WTC11 (cell line): ENCODE measurements around the gene KLHL13. TPM values are rescaled to one million over a fixed set of nuclear protein-coding genes. Genes with fewer than 3 reads are reported as not detected.
A peak's percentile ranks its signal among the peaks of the same experiment; 100 is the strongest.

Experiments
- ATAC-seq: fragments of 200-7000 bp; cut with Tn5 transposase; 2 replicates; pipeline ENCODE4 v1.10.0; 2021; ENCODE audit warnings: mild to moderate bottlenecking, moderate library complexity
- CTCF ChIA-PET: fragments of 300-600 bp; sonication (Branson Sonifier 250); formaldehyde crosslinking; loops from one replicate; lab custom pipeline; 2021; ENCODE audit warnings: antibody characterized with exemption; lab: Charles Lee
- POLR2A ChIA-PET: fragments of 350-600 bp; sonication (Branson Sonifier 250); formaldehyde crosslinking; loops from one replicate; lab custom pipeline; 2021; ENCODE audit warnings: antibody characterized with exemption; lab: Charles Lee
- DNase-seq: peaks from one replicate; pipeline ENCODE4 v3.0.0; 2021; ENCODE audit warnings: low spot score
- H3K27ac Mint-ChIP-seq: 2 replicates; pipeline ENCODE4 v1.8.0; 2021; ENCODE audit warnings: mixed read lengths
- H3K27me3 Mint-ChIP-seq: 2 replicates; pipeline ENCODE4 v1.8.0; 2021; ENCODE audit warnings: low read depth, mild to moderate bottlenecking, moderate library complexity, mixed read lengths
- H3K36me3 Mint-ChIP-seq: 2 replicates; pipeline ENCODE4 v1.8.0; 2021; ENCODE audit warnings: mixed read lengths
- H3K4me1 Mint-ChIP-seq: 2 replicates; pipeline ENCODE4 v1.8.0; 2022; ENCODE audit warnings: mixed read lengths
- H3K4me3 Mint-ChIP-seq: 2 replicates; pipeline ENCODE4 v1.8.0; 2021; ENCODE audit warnings: mild to moderate bottlenecking, moderate library complexity, mixed read lengths
- H3K9me3 Mint-ChIP-seq: 2 replicates; pipeline ENCODE4 v1.8.0; 2021; ENCODE audit warnings: mixed read lengths
- GRHL2 ChIP-seq: fragments of 250-450 bp; sonication (Bioruptor Pico); IDR thresholded peaks from 2 replicates; pipeline ENCODE4 v1.8.0; 2022; ENCODE audit warnings: mild to moderate bottlenecking, moderate library complexity; ENCODE audit not compliant: insufficient replicate concordance, severe bottlenecking
- JAZF1 ChIP-seq: fragments of 250-450 bp; sonication (Bioruptor Pico); IDR thresholded peaks from 2 replicates; pipeline ENCODE4 v1.9.0; 2021; ENCODE audit warnings: moderate library complexity, mild to moderate bottlenecking, inconsistent platforms
- MYBL2 ChIP-seq: sonication (generic); formaldehyde crosslinking; IDR thresholded peaks from 2 replicates; pipeline ENCODE4 v1.8.1; 2023; ENCODE audit warnings: mild to moderate bottlenecking, moderate library complexity, missing genetic modification reagents
- NR3C1 ChIP-seq: sonication (generic); formaldehyde crosslinking; conservative IDR thresholded peaks from 2 replicates; pipeline ENCODE4 v1.8.1; 2023; ENCODE audit warnings: low read depth, mild to moderate bottlenecking, missing genetic modification reagents
- RORB ChIP-seq: fragments of 250-450 bp; sonication (Bioruptor Pico); IDR thresholded peaks from 2 replicates; pipeline ENCODE4 v1.9.0; 2021; ENCODE audit warnings: mild to moderate bottlenecking
- ZBTB21 ChIP-seq: sonication (generic); formaldehyde crosslinking; IDR thresholded peaks from 2 replicates; pipeline ENCODE4 v1.8.1; 2023; ENCODE audit warnings: mild to moderate bottlenecking, missing genetic modification reagents, borderline replicate concordance
- ZNF232 ChIP-seq: sonication (generic); formaldehyde crosslinking; IDR thresholded peaks from 2 replicates; pipeline ENCODE4 v1.8.0; 2022; ENCODE audit warnings: mild to moderate bottlenecking, missing genetic modification reagents
- total RNA-seq: library from RNA; stranded (reverse); gene quantifications from 3 replicates; pipeline ENCODE4 v1.2.3, GENCODE V29; 2021
- TF ChIP-seq, protein P1 (sequence below): sonication (generic); formaldehyde crosslinking; IDR thresholded peaks from 2 replicates; pipeline ENCODE4 v1.8.1; 2023; ENCODE audit warnings: mild to moderate bottlenecking, missing genetic modification reagents, borderline replicate concordance
- TF ChIP-seq, protein P2 (sequence below): sonication (generic); formaldehyde crosslinking; IDR thresholded peaks from 2 replicates; pipeline ENCODE4 v1.8.1; 2022; ENCODE audit warnings: low read depth, missing genetic modification reagents, borderline replicate concordance
- TF ChIP-seq, protein P3 (sequence below): sonication (generic); formaldehyde crosslinking; IDR thresholded peaks from 2 replicates; pipeline ENCODE4 v1.8.1; 2022; ENCODE audit warnings: mild to moderate bottlenecking, missing genetic modification reagents, moderate library complexity, borderline replicate concordance
- TF ChIP-seq, protein P4 (sequence below): sonication (generic); formaldehyde crosslinking; IDR thresholded peaks from 2 replicates; pipeline ENCODE4 v1.8.1; 2022; ENCODE audit warnings: low read depth, mild to moderate bottlenecking, moderate library complexity, missing genetic modification reagents, borderline replicate concordance
- TF ChIP-seq, protein P5 (sequence below): fragments of 200-600 bp; IDR thresholded peaks from 2 replicates; pipeline ENCODE4 v1.8.0; 2022; ENCODE audit warnings: antibody characterized with exemption
- TF ChIP-seq, protein P6 (sequence below): fragments of 250-450 bp; sonication (Bioruptor Pico); conservative IDR thresholded peaks from 2 replicates; pipeline ENCODE4 v1.9.0; 2021; ENCODE audit warnings: mild to moderate bottlenecking

KLHL13 gene
- total RNA-seq, 1 experiment from 2014 or later: 7.7 TPM

DNA sequence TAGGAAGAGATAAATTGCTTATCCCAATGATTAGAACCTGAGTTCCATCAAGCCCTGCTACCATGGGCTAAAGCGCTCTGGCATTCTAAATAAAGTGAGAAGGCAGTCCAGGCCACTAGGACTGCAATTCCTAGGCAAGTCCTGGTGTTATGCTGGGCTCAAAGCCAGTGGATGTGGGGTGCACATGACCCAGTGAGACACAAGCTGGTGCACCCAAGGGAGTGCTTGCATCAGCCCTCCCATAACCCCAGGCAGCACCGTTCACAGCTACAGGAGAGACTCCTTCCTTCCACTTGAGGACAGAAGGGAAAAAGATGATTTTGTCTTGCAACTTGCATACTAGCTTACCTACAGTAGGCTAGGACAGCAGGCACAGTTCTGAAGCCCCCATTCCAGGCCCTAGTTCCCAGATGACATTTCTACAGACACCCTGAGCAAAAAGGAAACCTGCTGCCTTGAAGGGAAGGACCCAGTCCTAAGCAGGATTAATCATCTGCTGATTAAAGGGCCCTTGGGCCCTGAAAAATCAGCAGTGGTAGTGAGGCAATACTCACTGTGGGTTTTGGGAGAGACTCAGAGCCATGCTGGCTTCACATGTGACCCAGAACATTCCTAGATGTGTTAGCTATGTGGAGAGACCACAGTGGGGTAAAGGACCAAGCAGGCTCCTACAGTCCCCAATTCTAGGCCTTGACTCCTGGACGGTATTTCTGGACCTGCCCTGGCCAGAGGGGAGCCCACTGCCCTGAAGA, 77.8 kb downstream of the KLHL13 start (continued):
- no peak for TF ChIP-seq ZNF232 (CRISPR knock-in tag)
- TF ChIP-seq MYBL2: no peak
- TF ChIP-seq GRHL2 (CRISPR knock-in tag): no peak

DNA sequence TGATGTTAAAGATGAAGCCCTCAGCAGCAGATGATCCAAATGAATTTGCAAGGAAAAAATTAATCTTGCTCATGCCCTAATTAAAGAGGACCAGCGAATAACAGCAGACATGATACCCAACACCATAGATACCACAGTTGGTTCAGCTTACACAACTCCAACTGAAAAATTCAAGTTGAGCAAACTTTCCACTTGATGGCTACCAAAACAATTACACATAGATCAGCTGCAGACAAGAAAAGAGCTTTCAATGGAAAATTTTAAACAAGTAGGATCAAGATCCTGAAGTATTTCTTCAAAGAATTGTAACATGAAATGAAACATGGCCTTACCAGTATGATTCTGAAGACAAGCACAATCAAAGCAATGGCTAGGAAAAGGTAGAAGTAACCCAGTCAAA, 90.0 kb downstream of the KLHL13 start:
- ATAC-seq (no peak), DNase-seq (no peak)
- CTCF ChIA-PET: no interaction called here
- H3K4me3 Mint-ChIP-seq: no peak overlapping the region
- H3K36me3 Mint-ChIP-seq: no peaks in the 10 kb centered on the region
- H3K27ac Mint-ChIP-seq: peak overlapping the region; percentile 41; the same call in 1 of the 2 replicates
- peaks cover 5% of the 10 kb centered on the region; the same call in 1 of the 2 replicates for H3K9me3 Mint-ChIP-seq
- H3K27me3 Mint-ChIP-seq: no peaks in the 10 kb centered on the region
- H3K4me1 Mint-ChIP-seq: peaks cover 3% of the 10 kb centered on the region; the same call in 1 of the 2 replicates
- POLR2A ChIA-PET: no interaction called here
- TF ChIP-seq, protein P1, sequence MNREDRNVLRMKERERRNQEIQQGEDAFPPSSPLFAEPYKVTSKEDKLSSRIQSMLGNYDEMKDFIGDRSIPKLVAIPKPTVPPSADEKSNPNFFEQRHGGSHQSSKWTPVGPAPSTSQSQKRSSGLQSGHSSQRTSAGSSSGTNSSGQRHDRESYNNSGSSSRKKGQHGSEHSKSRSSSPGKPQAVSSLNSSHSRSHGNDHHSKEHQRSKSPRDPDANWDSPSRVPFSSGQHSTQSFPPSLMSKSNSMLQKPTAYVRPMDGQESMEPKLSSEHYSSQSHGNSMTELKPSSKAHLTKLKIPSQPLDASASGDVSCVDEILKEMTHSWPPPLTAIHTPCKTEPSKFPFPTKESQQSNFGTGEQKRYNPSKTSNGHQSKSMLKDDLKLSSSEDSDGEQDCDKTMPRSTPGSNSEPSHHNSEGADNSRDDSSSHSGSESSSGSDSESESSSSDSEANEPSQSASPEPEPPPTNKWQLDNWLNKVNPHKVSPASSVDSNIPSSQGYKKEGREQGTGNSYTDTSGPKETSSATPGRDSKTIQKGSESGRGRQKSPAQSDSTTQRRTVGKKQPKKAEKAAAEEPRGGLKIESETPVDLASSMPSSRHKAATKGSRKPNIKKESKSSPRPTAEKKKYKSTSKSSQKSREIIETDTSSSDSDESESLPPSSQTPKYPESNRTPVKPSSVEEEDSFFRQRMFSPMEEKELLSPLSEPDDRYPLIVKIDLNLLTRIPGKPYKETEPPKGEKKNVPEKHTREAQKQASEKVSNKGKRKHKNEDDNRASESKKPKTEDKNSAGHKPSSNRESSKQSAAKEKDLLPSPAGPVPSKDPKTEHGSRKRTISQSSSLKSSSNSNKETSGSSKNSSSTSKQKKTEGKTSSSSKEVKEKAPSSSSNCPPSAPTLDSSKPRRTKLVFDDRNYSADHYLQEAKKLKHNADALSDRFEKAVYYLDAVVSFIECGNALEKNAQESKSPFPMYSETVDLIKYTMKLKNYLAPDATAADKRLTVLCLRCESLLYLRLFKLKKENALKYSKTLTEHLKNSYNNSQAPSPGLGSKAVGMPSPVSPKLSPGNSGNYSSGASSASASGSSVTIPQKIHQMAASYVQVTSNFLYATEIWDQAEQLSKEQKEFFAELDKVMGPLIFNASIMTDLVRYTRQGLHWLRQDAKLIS (CRISPR knock-in tag): no peak
- TF ChIP-seq NR3C1 (CRISPR knock-in tag) (no peak), JAZF1 (CRISPR knock-in tag) (no peak), ZNF232 (CRISPR knock-in tag) (no peak), ZBTB21 (CRISPR knock-in tag) (no peak), RORB (CRISPR knock-in tag) (no peak)
- TF ChIP-seq, protein P2, sequence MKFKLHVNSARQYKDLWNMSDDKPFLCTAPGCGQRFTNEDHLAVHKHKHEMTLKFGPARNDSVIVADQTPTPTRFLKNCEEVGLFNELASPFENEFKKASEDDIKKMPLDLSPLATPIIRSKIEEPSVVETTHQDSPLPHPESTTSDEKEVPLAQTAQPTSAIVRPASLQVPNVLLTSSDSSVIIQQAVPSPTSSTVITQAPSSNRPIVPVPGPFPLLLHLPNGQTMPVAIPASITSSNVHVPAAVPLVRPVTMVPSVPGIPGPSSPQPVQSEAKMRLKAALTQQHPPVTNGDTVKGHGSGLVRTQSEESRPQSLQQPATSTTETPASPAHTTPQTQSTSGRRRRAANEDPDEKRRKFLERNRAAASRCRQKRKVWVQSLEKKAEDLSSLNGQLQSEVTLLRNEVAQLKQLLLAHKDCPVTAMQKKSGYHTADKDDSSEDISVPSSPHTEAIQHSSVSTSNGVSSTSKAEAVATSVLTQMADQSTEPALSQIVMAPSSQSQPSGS (CRISPR knock-in tag): no peak
- TF ChIP-seq, protein P3, sequence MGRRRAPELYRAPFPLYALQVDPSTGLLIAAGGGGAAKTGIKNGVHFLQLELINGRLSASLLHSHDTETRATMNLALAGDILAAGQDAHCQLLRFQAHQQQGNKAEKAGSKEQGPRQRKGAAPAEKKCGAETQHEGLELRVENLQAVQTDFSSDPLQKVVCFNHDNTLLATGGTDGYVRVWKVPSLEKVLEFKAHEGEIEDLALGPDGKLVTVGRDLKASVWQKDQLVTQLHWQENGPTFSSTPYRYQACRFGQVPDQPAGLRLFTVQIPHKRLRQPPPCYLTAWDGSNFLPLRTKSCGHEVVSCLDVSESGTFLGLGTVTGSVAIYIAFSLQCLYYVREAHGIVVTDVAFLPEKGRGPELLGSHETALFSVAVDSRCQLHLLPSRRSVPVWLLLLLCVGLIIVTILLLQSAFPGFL (CRISPR knock-in tag): no peak
- TF ChIP-seq, protein P4, sequence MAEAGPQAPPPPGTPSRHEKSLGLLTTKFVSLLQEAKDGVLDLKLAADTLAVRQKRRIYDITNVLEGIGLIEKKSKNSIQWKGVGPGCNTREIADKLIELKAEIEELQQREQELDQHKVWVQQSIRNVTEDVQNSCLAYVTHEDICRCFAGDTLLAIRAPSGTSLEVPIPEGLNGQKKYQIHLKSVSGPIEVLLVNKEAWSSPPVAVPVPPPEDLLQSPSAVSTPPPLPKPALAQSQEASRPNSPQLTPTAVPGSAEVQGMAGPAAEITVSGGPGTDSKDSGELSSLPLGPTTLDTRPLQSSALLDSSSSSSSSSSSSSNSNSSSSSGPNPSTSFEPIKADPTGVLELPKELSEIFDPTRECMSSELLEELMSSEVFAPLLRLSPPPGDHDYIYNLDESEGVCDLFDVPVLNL (CRISPR knock-in tag): no peak
- TF ChIP-seq, protein P5, sequence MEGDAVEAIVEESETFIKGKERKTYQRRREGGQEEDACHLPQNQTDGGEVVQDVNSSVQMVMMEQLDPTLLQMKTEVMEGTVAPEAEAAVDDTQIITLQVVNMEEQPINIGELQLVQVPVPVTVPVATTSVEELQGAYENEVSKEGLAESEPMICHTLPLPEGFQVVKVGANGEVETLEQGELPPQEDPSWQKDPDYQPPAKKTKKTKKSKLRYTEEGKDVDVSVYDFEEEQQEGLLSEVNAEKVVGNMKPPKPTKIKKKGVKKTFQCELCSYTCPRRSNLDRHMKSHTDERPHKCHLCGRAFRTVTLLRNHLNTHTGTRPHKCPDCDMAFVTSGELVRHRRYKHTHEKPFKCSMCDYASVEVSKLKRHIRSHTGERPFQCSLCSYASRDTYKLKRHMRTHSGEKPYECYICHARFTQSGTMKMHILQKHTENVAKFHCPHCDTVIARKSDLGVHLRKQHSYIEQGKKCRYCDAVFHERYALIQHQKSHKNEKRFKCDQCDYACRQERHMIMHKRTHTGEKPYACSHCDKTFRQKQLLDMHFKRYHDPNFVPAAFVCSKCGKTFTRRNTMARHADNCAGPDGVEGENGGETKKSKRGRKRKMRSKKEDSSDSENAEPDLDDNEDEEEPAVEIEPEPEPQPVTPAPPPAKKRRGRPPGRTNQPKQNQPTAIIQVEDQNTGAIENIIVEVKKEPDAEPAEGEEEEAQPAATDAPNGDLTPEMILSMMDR: no peak
- TF ChIP-seq, protein P6, sequence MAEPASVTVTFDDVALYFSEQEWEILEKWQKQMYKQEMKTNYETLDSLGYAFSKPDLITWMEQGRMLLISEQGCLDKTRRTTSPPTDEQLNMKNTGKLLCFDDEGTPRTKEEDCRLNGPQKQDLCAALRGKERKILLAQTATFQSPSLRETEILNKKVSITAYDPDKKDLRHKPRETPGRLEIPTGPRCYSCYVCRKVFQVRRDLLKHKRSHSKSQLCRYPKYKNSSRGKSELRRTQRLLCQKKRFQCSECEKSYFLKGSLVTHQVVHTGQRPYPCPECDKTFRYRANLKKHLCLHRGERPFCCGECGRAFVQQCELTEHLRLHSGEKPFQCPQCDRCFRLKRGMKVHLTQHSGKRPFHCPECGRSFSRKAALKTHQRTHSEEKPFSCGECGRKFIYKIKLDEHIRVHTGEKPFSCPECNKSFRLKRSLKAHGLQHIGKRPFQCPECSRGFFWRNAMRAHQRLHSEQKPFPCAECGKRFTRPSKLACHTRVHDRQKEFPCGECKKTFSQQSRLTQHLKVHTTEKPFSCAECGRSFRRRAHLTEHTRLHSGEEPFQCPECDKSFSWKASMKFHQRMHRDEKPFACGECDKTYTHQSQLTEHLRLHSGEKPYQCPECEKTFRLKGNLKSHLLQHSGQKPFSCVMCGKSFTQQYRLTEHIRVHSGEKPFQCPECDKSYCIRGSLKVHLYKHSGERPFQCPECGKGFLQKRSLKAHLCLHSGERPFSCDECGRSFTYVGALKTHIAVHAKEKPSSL (CRISPR knock-in tag): no peak
- TF ChIP-seq, all 79 proteins: peak for 0
